ENCODE data around the gene ERC2. TPM values are rescaled to one million over a fixed set of nuclear protein-coding genes. Genes with fewer than 3 reads are reported as not detected.

Gene ERC2
- total RNA-seq, 1 donor from 2014 or later: 1.5 TPM

DNA sequence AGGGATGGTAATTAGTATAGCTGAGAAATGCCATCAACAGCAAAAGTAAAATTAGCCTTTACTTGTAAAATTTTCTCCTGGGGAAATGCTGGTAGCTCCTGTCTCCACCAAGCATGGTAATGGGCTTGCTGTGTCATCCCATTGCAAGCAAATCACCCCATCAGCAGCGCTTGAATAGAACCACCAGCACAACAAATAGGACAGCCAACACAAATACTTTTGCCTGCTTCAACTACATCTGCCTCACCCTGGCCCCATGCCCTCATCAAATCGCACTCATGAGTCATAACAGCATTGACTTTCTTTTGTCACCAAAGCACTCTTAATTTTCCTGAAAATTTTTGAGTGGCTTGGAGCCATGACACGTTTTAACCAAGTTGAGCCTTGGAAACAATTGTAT lies 52.6 kb downstream of the ERC2 start:
- no peak for DNase-seq
- Histone ChIP-seq H3K4me3 (no peak overlapping the region), H3K27me3 (ENCODE audit: low read depth) (no peaks in the 10 kb centered on the region), H3K9me3 (no peaks in the 10 kb centered on the region), H3K27ac (no peak overlapping the region), H3K4me1 (no peaks in the 10 kb centered on the region), H3K36me3 (no peaks in the 10 kb centered on the region)
- TF ChIP-seq CTCF (IDR thresholded peaks at IDR 0.05): no peak
- no peak for ATAC-seq
- intact Hi-C loops (cut with DNase I): no loop called here

- intact Hi-C loops (cut with DNase I): no loop called here
Measured at GRCh38 chr3:56413911-56414310, 54.4 kb downstream of the ERC2 start.

DNA sequence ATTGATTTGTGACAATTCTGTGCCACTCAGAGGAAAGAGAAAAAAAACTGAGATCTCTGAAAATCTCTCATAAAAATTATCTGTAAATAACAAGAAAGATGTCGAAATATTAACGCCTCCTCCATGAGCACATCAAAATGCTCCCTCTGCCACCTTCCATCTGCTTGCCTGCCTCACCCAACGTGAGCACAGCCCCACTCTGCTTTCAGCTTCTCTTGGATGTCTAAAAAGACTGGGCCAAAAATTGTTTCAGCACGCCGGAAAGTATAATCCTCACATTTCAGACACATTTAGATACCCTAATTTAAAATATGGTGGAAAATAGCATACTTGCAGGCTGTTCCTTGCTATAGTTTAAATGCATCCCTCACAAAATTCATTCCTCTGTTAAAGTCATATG lies 57.1 kb downstream of the ERC2 start:
- Histone ChIP-seq H3K4me3 (no peak overlapping the region), H3K9me3 (no peaks in the 10 kb centered on the region), H3K36me3 (no peaks in the 10 kb centered on the region), H3K27ac (no peak overlapping the region), H3K4me1 (no peaks in the 10 kb centered on the region), H3K27me3 (ENCODE audit: low read depth) (no peaks in the 10 kb centered on the region)
- intact Hi-C loops (cut with DNase I): no loop called here
- no peak for ATAC-seq
- DNase-seq: no peak
- no peak for TF ChIP-seq CTCF (IDR thresholded peaks at IDR 0.05)

More at GRCh38 chr3:56413911-56414310, 54.4 kb downstream of the ERC2 start:
- H3K27me3 ChIP-seq (ENCODE audit: low read depth): no peaks in the 10 kb centered on the region
- no peaks in the 10 kb centered on the region for H3K9me3 ChIP-seq
- DNase-seq (no peak), ATAC-seq (no peak)
- no peaks in the 10 kb centered on the region for H3K36me3 ChIP-seq
- H3K4me1 ChIP-seq: no peaks in the 10 kb centered on the region
- TF ChIP-seq CTCF (IDR thresholded peaks at IDR 0.05): no peak
- H3K4me3 ChIP-seq: no peak overlapping the region
- H3K27ac ChIP-seq: no peak overlapping the region

GRCh38 chr3:56410576-56410975 lies 57.7 kb downstream of the ERC2 start:
- no peak for ATAC-seq
- Histone ChIP-seq H3K4me1 (no peaks in the 10 kb centered on the region), H3K36me3 (no peaks in the 10 kb centered on the region), H3K9me3 (no peaks in the 10 kb centered on the region), H3K27ac (no peak overlapping the region), H3K4me3 (no peak overlapping the region), H3K27me3 (ENCODE audit: low read depth) (no peaks in the 10 kb centered on the region)
- intact Hi-C loops (cut with DNase I): no loop called here
- no peak for DNase-seq
- TF ChIP-seq CTCF (IDR thresholded peaks at IDR 0.05): no peak

DNA sequence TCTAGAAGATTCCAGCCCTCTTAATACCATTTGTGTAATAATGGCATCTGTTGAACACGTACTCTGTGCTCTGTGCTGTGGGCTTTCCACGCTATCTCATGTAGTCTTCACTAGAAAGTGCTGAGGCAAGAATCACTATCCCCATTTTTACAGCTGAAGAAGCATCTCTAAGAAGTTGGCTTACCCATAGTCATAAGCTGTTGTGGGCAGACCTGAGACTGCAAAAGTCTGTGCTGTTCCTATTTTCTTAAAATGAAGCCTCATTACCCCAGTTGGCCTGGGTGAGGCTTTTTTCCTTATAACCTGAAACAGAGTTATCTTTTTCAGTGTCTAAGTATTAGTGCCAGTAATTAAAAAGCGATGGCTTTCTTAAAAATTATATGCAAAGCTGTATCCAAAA lies 58.5 kb downstream of the ERC2 start:
- no peak for TF ChIP-seq CTCF (IDR thresholded peaks at IDR 0.05)
- Histone ChIP-seq H3K36me3 (no peaks in the 10 kb centered on the region), H3K27me3 (ENCODE audit: low read depth) (no peaks in the 10 kb centered on the region), H3K9me3 (no peaks in the 10 kb centered on the region), H3K27ac (no peak overlapping the region), H3K4me3 (no peak overlapping the region), H3K4me1 (no peaks in the 10 kb centered on the region)
- intact Hi-C loops (cut with DNase I): no loop called here
- DNase-seq (no peak), ATAC-seq (no peak)

GRCh38 chr3:56408761-56409196 lies 59.5 kb downstream of the ERC2 start:
- Histone ChIP-seq H3K27me3 (ENCODE audit: low read depth) (no peaks in the 10 kb centered on the region), H3K4me3 (no peak overlapping the region), H3K4me1 (no peaks in the 10 kb centered on the region), H3K27ac (no peak overlapping the region), H3K9me3 (no peaks in the 10 kb centered on the region), H3K36me3 (no peaks in the 10 kb centered on the region)
- no peak for ATAC-seq
- intact Hi-C loops (cut with DNase I): no loop called here
- TF ChIP-seq CTCF (IDR thresholded peaks at IDR 0.05): no peak
- no peak for DNase-seq

Data from lower lobe of right lung (tissue), 2 donors.